SHP77 (cell line): ENCODE data around the gene WDFY3.

Source experiments
- DNase-seq, 2 experiments: peaks; one replicate each; lab custom pipeline; 2025; lab: John Stamatoyannopoulos, UW

The WDFY3 gene

GRCh38 chr4:84905646-84906045 is 60.8 kb downstream of the WDFY3 start:
- DNase-seq: no peak

DNA sequence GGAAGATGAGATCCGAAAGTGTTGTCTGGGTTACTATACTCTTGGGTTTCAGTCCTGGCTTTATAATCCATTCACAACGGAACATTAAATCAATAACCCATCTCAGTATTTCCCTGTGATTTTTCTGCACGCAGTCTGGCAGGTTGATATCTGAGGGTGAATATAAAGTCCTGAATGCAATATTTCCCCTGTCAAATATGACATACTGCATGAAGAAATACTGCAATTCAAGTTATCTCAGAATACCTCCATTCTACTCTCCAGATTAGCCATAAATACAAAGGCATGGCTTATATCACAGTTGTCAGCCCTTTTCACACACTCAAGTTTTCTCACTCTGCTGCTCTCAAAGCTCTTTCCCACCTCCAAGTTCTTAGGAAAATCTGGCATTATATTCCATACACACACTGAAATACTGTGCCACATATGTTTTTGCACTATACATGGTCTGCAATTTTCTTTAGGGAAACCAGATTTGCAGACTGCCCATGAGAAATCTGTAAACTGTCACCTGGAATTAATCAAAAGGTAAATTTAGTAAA is 64.7 kb downstream of the WDFY3 start:
- DNase-seq: no peak

DNA sequence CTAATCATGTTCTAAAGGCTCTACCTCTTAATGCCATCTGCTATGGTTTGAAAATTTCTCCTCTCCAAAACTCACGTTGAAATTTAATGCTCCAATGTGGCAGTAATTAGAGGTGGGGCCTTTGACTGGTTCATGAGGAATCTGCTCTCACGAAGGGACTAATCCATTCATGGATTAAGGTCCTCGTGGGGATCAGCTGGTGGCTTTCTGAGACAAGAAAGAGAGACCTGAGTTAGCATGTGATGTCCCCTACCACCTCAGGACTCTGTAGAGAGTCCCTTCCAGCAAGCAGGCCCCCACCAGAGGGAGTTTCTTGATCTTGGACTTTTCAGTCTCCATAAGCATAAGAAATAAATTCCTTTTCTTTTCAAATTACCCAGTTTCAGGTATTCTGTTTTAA is 65.3 kb downstream of the WDFY3 start:
- DNase-seq: no peak

- no peak for DNase-seq
Measured at GRCh38 chr4:84899616-84900015, 66.9 kb downstream of the WDFY3 start.

GRCh38 chr4:84897516-84897915 is 69.0 kb downstream of the WDFY3 start:
- DNase-seq: no peak

DNA sequence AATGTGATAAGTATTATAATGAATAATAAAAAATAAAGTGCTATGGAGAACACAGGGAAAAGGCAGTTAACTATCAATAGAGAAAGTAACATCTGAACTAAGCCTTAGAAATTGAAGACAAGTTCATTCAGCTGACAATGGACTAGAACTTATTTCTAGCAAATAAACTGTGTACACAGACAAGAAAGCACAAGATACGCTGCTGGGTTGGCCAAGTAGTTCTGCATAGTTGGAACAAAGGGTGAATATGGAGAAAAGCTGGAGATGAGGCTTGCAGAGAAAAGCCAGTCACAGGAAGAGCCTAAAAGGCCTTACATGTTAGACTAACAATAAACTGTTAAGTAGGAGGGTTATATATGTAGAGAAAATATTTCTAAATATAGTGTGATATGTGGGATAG is 71.2 kb downstream of the WDFY3 start:
- DNase-seq: no peak

- no peak for DNase-seq
Measured at GRCh38 chr4:84894621-84895020, 71.9 kb downstream of the WDFY3 start.

DNA sequence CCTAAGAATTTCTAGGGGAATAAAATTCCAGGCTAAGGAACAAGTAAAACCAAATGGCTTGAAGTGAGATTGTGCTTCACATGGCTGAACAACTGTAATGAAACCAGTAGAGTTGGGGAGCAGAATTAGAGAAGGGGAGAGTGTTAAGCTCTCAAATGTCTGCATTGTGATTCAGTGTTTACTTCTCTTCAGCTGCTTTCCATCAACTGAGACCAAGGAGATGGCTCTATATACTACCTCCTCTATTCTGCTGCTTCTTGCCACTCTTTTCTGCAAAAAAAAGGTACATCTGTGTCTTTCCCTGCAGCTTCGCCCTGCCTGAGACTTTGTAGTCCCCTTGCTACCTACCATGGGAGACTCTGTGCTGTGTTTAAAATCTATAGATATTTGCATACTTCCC is 73.5 kb downstream of the WDFY3 start:
- DNase-seq: no peak

- no peak for DNase-seq
Measured at GRCh38 chr4:84887824-84888223, 78.7 kb downstream of the WDFY3 start.

DNA sequence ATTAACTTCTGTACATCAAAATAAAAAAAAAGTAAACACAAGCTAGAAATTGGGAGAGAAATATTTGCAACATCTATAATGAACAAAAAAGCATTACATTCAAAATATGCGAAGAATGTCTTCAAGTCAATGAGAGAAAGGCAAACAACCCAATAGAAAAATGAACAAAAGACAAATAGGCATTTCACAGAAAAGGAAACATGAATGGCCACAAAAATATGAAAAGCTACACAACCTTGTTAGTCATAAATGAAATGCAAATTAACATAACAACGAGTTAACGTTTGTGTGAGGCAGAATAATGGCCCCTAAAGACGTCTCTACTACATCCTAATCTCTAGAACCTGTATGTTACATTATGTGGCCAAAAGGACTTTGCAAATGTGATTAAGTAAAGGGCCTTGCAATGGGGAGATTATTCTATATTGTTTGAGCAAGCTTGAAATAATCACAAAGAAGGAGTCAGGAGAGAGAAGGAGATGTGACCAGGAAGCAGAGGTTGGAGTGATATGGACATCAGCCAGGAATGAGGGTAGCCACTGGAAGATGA is 86.8 kb downstream of the WDFY3 start:
- DNase-seq: no peak

GRCh38 chr4:84878546-84878945 is 87.9 kb downstream of the WDFY3 start:
- DNase-seq: no peak

DNA sequence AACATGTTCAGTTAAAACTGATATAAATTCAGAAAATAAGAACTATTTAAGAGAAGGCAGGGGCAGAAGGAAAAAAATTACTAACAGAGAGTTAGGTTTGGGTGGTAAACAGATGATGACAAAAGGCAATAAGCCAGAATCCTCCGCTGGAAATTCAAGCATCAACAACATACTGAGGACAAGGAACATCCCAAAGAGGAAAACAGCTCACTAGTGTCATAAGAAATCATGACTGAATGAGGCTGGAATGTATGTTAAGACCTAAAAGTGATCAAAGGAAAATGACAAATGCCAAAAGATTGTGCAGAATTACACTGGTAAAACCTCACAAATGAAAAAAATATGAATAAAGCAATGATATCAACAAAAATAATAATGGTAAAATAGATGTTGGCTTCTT is 88.4 kb downstream of the WDFY3 start:
- DNase-seq: no peak

DNA sequence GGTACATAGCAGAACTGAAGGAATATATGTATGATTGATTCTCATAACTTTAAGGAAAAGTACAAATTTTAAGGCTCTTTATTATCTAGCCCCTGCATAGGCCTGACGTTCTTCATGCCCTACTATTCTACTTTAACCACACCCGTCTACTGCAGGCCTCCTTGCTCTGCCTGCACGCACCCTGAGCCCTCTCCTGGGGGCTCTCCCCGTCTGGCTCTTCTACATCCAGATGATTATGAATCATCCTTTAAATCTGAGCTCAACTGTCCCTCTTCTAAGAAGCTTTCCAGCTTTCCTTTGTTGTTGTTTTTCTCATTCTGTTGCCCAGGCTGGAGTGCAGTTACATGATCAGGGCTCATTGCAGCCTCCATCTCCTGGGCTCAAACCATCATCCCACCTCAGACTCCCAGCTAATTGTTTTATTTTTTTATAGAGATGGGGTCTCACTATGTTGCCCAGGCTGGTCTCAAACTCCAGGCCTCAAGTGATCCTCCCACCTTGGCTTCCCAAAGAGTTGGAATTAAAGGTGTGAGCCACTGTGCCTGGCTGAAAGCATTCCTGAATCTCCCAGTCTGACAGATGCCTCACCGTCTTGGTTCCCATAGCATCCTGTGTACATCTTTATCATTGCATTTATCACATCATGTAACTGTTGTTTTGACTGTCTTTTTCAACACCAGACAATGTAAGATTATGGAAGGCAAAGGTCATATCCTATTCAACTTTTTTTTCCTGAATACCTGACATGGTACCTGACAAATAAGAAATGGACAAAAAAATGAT is 89.2 kb downstream of the WDFY3 start:
- DNase-seq: no peak

GRCh38 chr4:84875636-84876371 is 90.7 kb downstream of the WDFY3 start:
- DNase-seq: no peak

GRCh38 chr4:84874619-84875018 is 91.9 kb downstream of the WDFY3 start:
- DNase-seq: no peak

GRCh38 chr4:84870398-84871163 is 95.9 kb downstream of the WDFY3 start:
- no peak for DNase-seq

DNA sequence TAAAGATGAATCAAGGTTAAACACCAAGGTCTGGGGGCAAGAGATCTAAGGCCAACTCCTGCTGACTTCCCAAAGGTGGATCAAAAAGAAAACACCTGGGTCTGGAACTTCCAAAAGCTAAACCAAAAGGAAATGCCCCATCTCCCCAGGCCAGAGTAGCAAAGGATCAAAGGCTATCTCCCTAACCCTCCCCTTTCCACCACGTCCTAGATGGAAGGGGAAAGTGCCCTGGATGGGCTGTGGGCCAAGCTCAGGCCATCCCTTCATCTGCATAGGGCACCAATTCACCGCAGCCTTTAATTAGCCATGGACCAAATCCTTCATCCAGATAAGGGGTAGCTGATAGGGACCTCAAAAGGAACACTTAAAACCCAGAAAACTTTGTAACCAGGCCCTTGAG is 100.2 kb downstream of the WDFY3 start:
- no peak for DNase-seq

DNA sequence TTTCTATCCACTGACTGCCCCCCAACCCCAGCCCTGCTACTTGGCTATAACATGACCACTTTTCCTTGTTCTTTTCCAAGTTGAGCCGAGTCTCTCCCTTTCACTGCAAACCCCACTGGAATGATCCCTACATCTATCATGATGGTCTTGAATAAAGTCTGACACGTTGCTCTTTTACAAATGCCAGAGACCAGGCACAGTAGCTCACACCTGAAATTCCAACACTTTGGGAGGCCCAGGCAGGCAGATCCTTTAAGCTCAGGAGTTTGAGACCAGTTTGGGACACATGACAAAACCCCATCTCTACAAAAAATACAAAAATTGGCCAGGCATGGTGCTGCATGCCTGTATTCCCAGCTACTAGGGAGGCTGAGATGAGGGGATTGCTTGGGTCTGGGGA is 100.9 kb downstream of the WDFY3 start:
- DNase-seq: no peak

GRCh38 chr4:84862064-84862463 is 104.4 kb downstream of the WDFY3 start:
- DNase-seq: peak in 1 of 2 experiments; percentile 15

DNA sequence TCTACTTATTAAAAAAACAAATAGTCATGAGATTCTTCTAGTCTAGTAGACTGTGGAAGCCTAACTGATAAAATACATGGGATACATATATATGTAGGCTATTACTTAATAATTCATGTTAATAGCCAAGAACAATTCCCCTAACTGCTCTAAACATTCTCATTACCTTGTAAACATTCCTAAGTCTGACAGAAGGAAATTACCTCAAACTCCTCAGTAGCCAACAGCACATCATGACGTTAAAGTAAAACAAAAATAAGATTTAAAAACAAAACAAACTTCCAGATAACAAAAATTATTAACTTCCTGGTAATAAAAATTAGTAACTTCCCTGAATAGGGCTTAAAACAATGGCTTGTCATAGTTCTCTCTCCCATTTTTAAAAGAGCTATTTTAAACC is 109.2 kb downstream of the WDFY3 start:
- DNase-seq: no peak

DNA sequence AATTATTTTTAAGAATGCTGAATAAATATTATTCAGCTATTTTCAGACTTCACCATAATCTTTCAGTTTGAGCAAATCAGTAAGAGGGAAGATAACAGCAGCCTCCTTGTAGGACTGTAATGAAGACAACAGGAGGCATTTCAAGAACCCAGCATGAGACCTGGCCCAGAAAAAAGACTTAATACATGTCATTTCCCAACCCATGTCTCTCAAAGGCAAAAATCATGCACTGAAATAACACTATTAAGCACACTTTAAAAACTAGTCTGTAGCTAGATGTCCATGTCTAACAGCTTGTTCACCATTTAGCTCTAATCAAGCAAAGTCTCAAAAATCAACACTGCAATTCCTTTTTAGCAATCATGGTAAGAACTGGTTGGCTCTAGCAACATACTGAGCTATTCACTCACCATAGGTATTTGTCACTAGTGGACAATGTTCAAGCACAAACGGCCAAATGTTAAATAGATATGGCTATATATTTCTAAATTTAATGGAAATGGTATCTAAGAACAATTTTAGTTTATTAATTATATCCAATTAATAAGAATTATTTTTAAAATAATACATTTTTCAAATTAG is 109.9 kb downstream of the WDFY3 start:
- no peak for DNase-seq

GRCh38 chr4:84855774-84856173 is 110.7 kb downstream of the WDFY3 start:
- peak; percentile 64 to 77 for DNase-seq
